Measurements from ENCODE around the gene SFT2D1. TPM values are rescaled to one million over a fixed set of nuclear protein-coding genes. Genes with fewer than 3 reads are reported as not detected.

Gene SFT2D1
- total RNA-seq, 3 donors from 2014 or later (not counting 1 experiment from before 2014, with no cell fraction given) = 32.8 to 44.7 (median 33.5) TPM

DNA sequence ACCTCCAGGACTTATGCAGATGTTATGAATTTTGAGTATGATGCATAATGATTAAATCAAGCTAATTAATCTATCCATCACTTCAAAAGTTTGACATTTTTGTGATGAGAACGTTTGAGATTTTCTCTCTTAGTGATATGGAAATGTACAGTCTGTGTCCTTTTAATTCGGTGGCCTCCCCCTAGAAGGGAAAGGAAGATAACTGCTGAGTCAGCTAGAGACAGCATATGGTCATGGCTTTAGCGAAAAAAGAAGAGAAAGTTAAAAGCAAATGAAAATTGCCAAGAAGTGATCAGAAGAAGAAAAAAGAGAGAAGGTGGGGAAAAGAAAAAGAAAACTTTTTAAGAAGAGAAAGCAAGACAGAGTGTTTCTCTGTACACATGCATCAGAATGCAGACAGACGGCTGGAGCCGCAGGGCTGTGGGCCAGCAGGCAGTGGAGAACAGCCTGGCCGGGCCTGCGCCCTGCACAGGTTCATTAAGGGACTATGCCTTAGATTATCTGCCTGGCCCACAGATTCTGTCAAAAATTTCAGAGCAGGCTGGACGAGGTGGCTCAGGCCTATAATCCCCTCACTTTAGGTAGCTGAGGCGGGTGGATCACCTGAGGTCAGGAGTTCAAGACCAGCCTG is 41.9 kb downstream of the SFT2D1 start:
- Mint-ChIP-seq H3K27me3 (ENCODE audit: low read depth in 2 of 2) (peaks cover 43 to 59% of the 10 kb centered on the region in 2 donors), H3K36me3 (no peaks in the 10 kb centered on the region), H3K9me3 (no peaks in the 10 kb centered on the region), H3K4me3 (no peak overlapping the region), H3K27ac (no peak overlapping the region), H3K4me1 (no peaks in the 10 kb centered on the region)
- no peak overlapping the region for H3K4me3 ChIP-seq (ENCODE audit: low read length)
- intact Hi-C loops (cut with micrococcal nuclease) = no loop called here
- no peak overlapping the region for H3K27ac ChIP-seq (ENCODE audit: low read length)
- DNase-seq (no peak), ATAC-seq (no peak)
- TF ChIP-seq, protein P1, sequence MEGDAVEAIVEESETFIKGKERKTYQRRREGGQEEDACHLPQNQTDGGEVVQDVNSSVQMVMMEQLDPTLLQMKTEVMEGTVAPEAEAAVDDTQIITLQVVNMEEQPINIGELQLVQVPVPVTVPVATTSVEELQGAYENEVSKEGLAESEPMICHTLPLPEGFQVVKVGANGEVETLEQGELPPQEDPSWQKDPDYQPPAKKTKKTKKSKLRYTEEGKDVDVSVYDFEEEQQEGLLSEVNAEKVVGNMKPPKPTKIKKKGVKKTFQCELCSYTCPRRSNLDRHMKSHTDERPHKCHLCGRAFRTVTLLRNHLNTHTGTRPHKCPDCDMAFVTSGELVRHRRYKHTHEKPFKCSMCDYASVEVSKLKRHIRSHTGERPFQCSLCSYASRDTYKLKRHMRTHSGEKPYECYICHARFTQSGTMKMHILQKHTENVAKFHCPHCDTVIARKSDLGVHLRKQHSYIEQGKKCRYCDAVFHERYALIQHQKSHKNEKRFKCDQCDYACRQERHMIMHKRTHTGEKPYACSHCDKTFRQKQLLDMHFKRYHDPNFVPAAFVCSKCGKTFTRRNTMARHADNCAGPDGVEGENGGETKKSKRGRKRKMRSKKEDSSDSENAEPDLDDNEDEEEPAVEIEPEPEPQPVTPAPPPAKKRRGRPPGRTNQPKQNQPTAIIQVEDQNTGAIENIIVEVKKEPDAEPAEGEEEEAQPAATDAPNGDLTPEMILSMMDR (IDR thresholded peaks at IDR 0.05) = no peak
- no peaks in the 10 kb centered on the region for H3K36me3 ChIP-seq (ENCODE audit: control insufficient read depth, insufficient read depth, low read length)
- no peaks in the 10 kb centered on the region for H3K4me1 ChIP-seq (ENCODE audit: control insufficient read depth, insufficient read depth, low read length)
- WGBS (ENCODE audit: insufficient coverage) = 94% methylated on average over 9 of the region's 9 CpGs
- no peaks in the 10 kb centered on the region for H3K9me3 ChIP-seq (ENCODE audit: control insufficient read depth, insufficient read depth, low read length)
- H3K27me3 ChIP-seq (ENCODE audit: control insufficient read depth, insufficient read depth, low read length) = peaks cover 2% of the 10 kb centered on the region

DNA sequence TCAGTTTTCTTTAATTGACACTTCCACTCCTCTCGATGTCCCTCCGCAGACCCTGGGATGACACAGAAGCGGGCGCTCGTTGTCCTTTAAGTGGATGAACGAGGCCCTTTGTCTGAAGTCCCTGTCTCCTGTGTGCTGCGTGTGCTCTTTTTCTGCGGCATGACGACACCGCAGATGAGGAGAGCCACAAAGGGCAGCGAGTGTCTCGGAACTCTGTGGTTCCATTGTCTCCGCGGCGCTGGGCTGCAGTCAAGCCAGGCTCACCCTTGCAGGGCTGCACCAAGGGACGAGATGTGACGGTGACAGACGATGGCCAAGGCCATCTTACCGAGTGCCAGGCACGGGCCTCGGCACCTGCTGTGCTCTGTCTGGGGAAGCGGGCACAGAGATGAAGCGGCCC is 44.7 kb downstream of the SFT2D1 start:
- Mint-ChIP-seq H3K4me1 (no peaks in the 10 kb centered on the region), H3K27me3 (ENCODE audit: low read depth in 2 of 2) (peaks cover 36 to 49% of the 10 kb centered on the region in 2 donors), H3K4me3 (no peak overlapping the region), H3K27ac (no peak overlapping the region), H3K9me3 (no peaks in the 10 kb centered on the region), H3K36me3 (no peaks in the 10 kb centered on the region)
- H3K9me3 ChIP-seq (ENCODE audit: control insufficient read depth, insufficient read depth, low read length) = no peaks in the 10 kb centered on the region
- H3K4me3 ChIP-seq (ENCODE audit: low read length) = no peak overlapping the region
- DNase-seq (no peak), ATAC-seq (no peak)
- intact Hi-C loops (cut with micrococcal nuclease) = no loop called here
- H3K36me3 ChIP-seq (ENCODE audit: control insufficient read depth, insufficient read depth, low read length) = no peaks in the 10 kb centered on the region
- 95% methylated on average over 23 of the region's 23 CpGs for WGBS (ENCODE audit: insufficient coverage)
- no peak overlapping the region for H3K27ac ChIP-seq (ENCODE audit: low read length)
- TF ChIP-seq, protein P1 (IDR thresholded peaks at IDR 0.05) = no peak
- no peaks in the 10 kb centered on the region for H3K4me1 ChIP-seq (ENCODE audit: control insufficient read depth, insufficient read depth, low read length)
- no peaks in the 10 kb centered on the region for H3K27me3 ChIP-seq (ENCODE audit: control insufficient read depth, insufficient read depth, low read length)

DNA sequence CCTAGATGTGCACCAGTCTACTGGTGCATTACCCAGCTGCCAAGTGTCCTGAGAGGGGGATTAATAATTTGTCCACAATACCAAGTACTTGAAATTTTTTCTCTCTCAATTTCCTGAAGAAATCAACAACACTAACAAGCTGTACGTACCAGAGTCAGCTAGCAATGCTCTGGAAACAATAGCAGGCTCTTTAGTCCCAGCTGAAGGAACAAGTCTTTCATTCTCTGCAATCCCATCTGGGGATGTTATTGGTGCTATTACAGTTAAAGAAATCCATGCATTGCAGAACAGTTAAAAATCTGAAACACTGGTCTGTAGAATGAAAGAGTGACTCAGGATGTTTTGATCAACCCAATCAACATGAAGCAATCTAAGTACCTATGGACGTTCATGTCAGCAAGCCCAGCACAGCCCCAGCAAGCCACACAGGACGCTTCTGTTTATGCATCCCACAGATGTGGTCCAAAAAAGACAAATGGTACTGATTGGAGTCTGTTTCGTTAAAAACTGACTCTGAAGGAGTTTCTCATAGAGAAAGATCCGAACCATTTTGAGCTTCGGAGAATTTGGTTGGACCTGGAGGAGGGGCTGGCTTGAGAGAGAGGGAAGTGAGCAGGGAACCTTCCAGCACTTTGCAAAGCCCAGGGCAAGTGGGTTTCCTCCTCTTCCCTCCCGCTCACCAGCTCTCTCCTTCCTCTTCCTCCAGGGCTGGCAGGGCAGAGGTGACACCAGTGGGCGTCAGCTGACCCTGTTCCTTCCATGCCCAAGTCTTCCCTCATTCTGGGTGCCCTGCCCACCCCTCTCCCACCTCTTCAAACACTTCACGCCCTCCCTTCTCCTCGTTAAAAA is 46.1 kb downstream of the SFT2D1 start:
- TF ChIP-seq, protein P1 (IDR thresholded peaks at IDR 0.05) = no peak
- no peaks in the 10 kb centered on the region for H3K36me3 ChIP-seq (ENCODE audit: control insufficient read depth, insufficient read depth, low read length)
- Mint-ChIP-seq H3K4me3 (no peak overlapping the region), H3K36me3 (no peaks in the 10 kb centered on the region), H3K4me1 (no peaks in the 10 kb centered on the region), H3K27ac (no peak overlapping the region), H3K9me3 (no peaks in the 10 kb centered on the region), H3K27me3 (ENCODE audit: low read depth in 2 of 2) (peaks cover 33 to 52% of the 10 kb centered on the region in 2 donors)
- no peak overlapping the region for H3K27ac ChIP-seq (ENCODE audit: low read length)
- no peaks in the 10 kb centered on the region for H3K27me3 ChIP-seq (ENCODE audit: control insufficient read depth, insufficient read depth, low read length)
- H3K4me3 ChIP-seq (ENCODE audit: low read length) = no peak overlapping the region
- no peaks in the 10 kb centered on the region for H3K4me1 ChIP-seq (ENCODE audit: control insufficient read depth, insufficient read depth, low read length)
- 87% methylated on average over 10 of the region's 10 CpGs for WGBS (ENCODE audit: insufficient coverage)
- intact Hi-C loops (cut with micrococcal nuclease) = no loop called here
- no peak for ATAC-seq
- DNase-seq = no peak
- no peaks in the 10 kb centered on the region for H3K9me3 ChIP-seq (ENCODE audit: control insufficient read depth, insufficient read depth, low read length)
